Smooth muscle cell (in vitro differentiated cells): ENCODE data around the gene PARD6B. TPM values are rescaled to one million over a fixed set of nuclear protein-coding genes. Genes with fewer than 3 reads are reported as not detected.
A peak's percentile ranks its signal among the peaks of the same experiment; 100 is the strongest.
"Not testable (repeated sequence)": the region's sequence is repeated elsewhere in the genome, so short reads cannot be mapped to it uniquely, and the experiment has no call there.

Source experiments
- DNase-seq: peaks from one replicate; lab custom pipeline; 2025; ENCODE audit not compliant: unreplicated experiment; lab: John Stamatoyannopoulos, UW
- H2AFZ ChIP-seq: fragments of 200-600 bp; sonication (generic); 2 replicates; pipeline ENCODE4 v1.6.0; 2016; ENCODE audit warnings: antibody characterized with exemption, low read depth, mild to moderate bottlenecking
- H3F3A ChIP-seq: fragments of 200-600 bp; sonication (generic); 2 replicates; pipeline ENCODE4 v1.6.0; 2017; ENCODE audit warnings: antibody characterized with exemption, low read depth
- H3K27ac ChIP-seq: fragments of 200-600 bp; sonication (generic); 2 replicates; pipeline ENCODE4 v1.5.1; 2016; ENCODE audit warnings: low read depth, mild to moderate bottlenecking
- H3K27me3 ChIP-seq: fragments of 200-600 bp; sonication (generic); 2 replicates; pipeline ENCODE4 v1.6.1; 2016; ENCODE audit warnings: low read depth, mild to moderate bottlenecking
- H3K36me3 ChIP-seq: fragments of 200-600 bp; sonication (generic); 2 replicates; pipeline ENCODE4 v1.5.1; 2016; ENCODE audit warnings: low read depth
- H3K4me1 ChIP-seq: fragments of 200-600 bp; sonication (generic); 2 replicates; pipeline ENCODE4 v1.5.1; 2016; ENCODE audit warnings: low read depth
- H3K4me2 ChIP-seq: fragments of 200-600 bp; sonication (generic); 2 replicates; pipeline ENCODE4 v1.6.0; 2016; ENCODE audit warnings: mild to moderate bottlenecking
- H3K4me3 ChIP-seq: fragments of 200-600 bp; sonication (generic); 2 replicates; pipeline ENCODE4 v1.5.1; 2016; ENCODE audit warnings: mild to moderate bottlenecking
- H3K79me2 ChIP-seq: fragments of 200-600 bp; sonication (generic); 2 replicates; pipeline ENCODE4 v1.6.0; 2016; ENCODE audit warnings: low read depth, mild to moderate bottlenecking
- H3K9ac ChIP-seq: fragments of 200-600 bp; sonication (generic); 2 replicates; pipeline ENCODE4 v1.6.0; 2016; ENCODE audit warnings: low read depth
- H3K9me3 ChIP-seq: fragments of 200-600 bp; sonication (generic); replicated peaks from 2 replicates; pipeline ENCODE4 v1.5.1; 2016; ENCODE audit warnings: low read depth
- H4K20me1 ChIP-seq: fragments of 200-600 bp; sonication (generic); 2 replicates; pipeline ENCODE4 v1.6.0; 2016; ENCODE audit warnings: low read depth
- WGBS: methylation state at CpG from one replicate; pipeline ENCODE4 v1.1.7; 2016; ENCODE audit warnings: low lambda C conversion rate; 5-methylcytosine and 5-hydroxymethylcytosine counted together
- polyA plus RNA-seq: library from polyadenylated mRNA; unstranded; fragments of >200 nt; fragmentation: Nextera tagmentation; extraction: Ambion mirVana; gene quantifications from 2 replicates; pipeline ENCODE4 v1.2.1, GENCODE V29; 2016
- total RNA-seq: library from RNA; depleted of rRNA; stranded (reverse); fragments of >200 nt; gene quantifications from 2 replicates; pipeline ENCODE4 v1.2.3, GENCODE V29; 2014
- TF ChIP-seq, protein P1 (sequence below): fragments of 200-600 bp; sonication (generic); IDR thresholded peaks from 2 replicates; pipeline ENCODE4 v1.5.1; 2017; ENCODE audit warnings: borderline replicate concordance, mild to moderate bottlenecking, antibody characterized with exemption; ENCODE audit not compliant: insufficient read depth, poor library complexity, severe bottlenecking

The PARD6B gene
- total and polyA plus RNA-seq, 2 experiments from 2014 or later = 0.26 to 6.5 TPM

DNA sequence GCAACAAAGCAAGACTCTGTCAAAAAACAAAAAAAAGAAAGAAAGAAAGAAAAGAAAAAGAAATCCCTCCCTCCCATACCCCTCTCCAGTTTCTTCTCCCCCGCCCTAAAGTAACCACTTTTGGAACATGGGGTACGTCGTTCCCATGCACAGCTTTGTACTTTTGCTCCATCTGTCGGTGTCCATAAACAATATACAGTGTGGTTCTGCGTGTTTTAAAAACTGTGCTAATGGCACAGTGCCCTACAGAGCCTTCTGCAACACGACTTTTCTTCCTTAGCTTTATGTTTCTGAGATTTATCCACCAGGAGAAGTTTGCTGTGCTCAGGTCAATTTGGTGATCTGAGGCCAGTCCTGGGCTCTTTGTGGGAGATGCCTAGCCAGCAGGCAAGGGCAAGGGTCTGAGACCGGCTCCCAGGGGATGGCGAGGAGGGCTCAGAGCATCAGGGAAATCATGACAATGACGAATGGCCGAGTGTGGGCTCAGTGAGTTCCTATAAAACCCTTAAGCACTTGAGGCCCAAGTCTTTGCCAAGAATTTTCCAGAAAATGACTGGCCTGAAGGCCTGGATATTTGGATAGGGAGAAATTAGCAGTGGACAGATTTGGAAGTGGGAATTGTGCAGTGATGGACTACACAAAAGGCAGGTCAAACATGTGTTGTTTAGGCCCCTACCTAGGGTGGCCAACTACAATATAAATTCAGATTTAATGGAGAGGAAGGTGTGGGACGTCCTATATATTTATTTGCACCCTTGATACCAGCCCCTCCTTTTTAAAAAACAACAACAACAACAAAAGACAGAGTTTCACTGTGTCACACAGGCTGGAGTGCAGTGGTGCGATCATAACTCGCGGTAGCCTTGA, 61.6 kb downstream of the PARD6B start:
- no peak overlapping the region for H3K27ac ChIP-seq
- WGBS = 81% methylated on average over 14 of the region's 14 CpGs
- no peaks in the 10 kb centered on the region for H3K27me3 ChIP-seq
- peaks cover 16% of the 10 kb centered on the region for H3F3A ChIP-seq
- no peak overlapping the region for H3K4me3 ChIP-seq
- H3K4me1 ChIP-seq = peaks cover 21% of the 10 kb centered on the region
- H3K4me2 ChIP-seq = no peak overlapping the region
- no peaks in the 10 kb centered on the region for H3K79me2 ChIP-seq
- no peak overlapping the region for H3K9ac ChIP-seq
- no peaks in the 10 kb centered on the region for H3K36me3 ChIP-seq
- no peaks in the 10 kb centered on the region for H3K9me3 ChIP-seq
- TF ChIP-seq, protein P1, sequence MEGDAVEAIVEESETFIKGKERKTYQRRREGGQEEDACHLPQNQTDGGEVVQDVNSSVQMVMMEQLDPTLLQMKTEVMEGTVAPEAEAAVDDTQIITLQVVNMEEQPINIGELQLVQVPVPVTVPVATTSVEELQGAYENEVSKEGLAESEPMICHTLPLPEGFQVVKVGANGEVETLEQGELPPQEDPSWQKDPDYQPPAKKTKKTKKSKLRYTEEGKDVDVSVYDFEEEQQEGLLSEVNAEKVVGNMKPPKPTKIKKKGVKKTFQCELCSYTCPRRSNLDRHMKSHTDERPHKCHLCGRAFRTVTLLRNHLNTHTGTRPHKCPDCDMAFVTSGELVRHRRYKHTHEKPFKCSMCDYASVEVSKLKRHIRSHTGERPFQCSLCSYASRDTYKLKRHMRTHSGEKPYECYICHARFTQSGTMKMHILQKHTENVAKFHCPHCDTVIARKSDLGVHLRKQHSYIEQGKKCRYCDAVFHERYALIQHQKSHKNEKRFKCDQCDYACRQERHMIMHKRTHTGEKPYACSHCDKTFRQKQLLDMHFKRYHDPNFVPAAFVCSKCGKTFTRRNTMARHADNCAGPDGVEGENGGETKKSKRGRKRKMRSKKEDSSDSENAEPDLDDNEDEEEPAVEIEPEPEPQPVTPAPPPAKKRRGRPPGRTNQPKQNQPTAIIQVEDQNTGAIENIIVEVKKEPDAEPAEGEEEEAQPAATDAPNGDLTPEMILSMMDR = no peak
- no peak overlapping the region for H2AFZ ChIP-seq
- H4K20me1 ChIP-seq = no peaks in the 10 kb centered on the region
- no peak for DNase-seq

DNA sequence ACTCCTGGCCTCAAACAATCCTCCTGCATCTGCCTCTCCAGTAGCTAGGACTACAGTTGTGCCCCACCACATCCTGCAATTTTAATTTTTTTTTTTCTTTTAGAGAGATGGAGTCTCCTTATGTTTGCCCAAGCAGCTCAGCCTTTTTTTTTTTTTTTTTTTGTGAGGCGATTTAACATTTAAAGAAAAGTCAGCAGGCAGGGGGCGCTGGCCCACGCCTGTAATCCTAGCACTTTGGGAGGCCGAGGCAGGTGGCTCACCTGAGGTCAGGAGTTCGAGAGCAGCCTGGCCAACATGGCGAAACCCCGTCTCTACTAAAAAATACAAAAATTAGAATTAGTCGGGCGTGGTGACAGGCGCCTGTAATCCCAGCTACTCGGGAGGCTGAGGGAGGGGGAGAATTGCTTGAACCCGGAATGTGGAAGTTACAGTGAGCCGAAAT, 62.2 kb downstream of the PARD6B start:
- H3K4me1 ChIP-seq = peaks cover 21% of the 10 kb centered on the region
- not testable (repeated sequence) for H2AFZ ChIP-seq, DNase-seq, H3K27ac ChIP-seq, H3K27me3 ChIP-seq, H3K4me3 ChIP-seq, H3K36me3 ChIP-seq, H3K9me3 ChIP-seq, H4K20me1 ChIP-seq, H3K9ac ChIP-seq, H3K4me2 ChIP-seq, H3K79me2 ChIP-seq
- 70% methylated on average over 13 of the region's 13 CpGs for WGBS
- TF ChIP-seq, protein P1 = peak; percentile 44
- H3F3A ChIP-seq = peaks cover 16% of the 10 kb centered on the region

DNA sequence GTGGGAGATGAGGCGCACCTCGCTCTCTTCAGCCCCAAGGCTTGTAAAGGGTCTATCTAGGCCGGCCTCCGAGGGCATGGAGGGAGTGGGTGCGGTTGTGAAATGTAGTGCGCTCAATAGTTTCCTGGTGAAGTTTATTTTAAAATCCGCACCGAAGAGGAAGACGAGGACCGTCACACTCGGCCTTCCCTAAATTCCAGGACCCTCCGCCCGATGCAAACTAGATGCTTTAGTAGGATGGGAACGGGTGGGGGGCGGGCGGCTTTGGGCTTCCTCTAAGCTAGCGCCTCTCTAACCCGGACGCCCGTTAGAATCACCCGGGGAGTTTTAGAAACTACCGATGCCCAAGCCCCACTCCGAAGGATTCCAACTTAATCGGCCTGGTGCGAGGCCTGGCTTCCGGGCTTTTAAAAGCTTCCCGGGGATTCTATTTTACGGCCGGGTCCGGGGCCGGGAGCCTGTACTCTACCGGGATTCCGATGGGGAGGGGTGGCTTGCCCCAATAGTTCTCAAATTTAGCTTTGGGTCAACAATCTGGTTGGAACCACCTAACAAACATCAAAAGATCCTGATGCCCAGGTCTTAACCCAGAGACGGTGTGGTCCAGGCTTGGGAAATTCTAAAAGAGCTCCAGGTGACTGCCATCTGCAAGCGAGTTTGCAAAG, 62.9 kb downstream of the PARD6B start:
- no peaks in the 10 kb centered on the region for H3K9me3 ChIP-seq
- no peak overlapping the region for H3K9ac ChIP-seq
- H3F3A ChIP-seq = peaks cover 9% of the 10 kb centered on the region
- H3K4me3 ChIP-seq = peak overlapping the region; percentile 85
- no peaks in the 10 kb centered on the region for H3K79me2 ChIP-seq
- H4K20me1 ChIP-seq = no peaks in the 10 kb centered on the region
- no peak for DNase-seq
- H3K4me1 ChIP-seq = peaks cover 21% of the 10 kb centered on the region
- H3K36me3 ChIP-seq = no peaks in the 10 kb centered on the region
- 21% methylated on average over 35 of the region's 35 CpGs for WGBS
- TF ChIP-seq, protein P1 = no peak
- no peaks in the 10 kb centered on the region for H3K27me3 ChIP-seq
- peak overlapping the region; percentile 99 for H3K4me2 ChIP-seq
- peak overlapping the region; percentile 85 for H2AFZ ChIP-seq
- no peak overlapping the region for H3K27ac ChIP-seq
